Osteoblast (primary cell): ENCODE results near the gene SSBP1. TPM values are rescaled to one million over a fixed set of nuclear protein-coding genes. Genes with fewer than 3 reads are reported as not detected.

Experiments used
- DNase-seq: peaks from one replicate; pipeline ENCODE4 v3.0.0; 2011; ENCODE audit warnings: low spot score, mixed read lengths; ENCODE audit not compliant: insufficient read length; ENCODE audit errors: missing footprints
- H2AFZ ChIP-seq: 2 replicates; pipeline ENCODE4 v1.6.0; 2011; ENCODE audit warnings: mild to moderate bottlenecking, low read length
- H3K27ac ChIP-seq: 2 replicates; pipeline ENCODE4 v1.5.1; 2011; ENCODE audit warnings: mild to moderate bottlenecking, low read depth, low read length, moderate library complexity
- H3K27me3 ChIP-seq: 2 replicates; pipeline ENCODE4 v1.6.0; 2012; ENCODE audit warnings: mild to moderate bottlenecking, control low read depth, inconsistent platforms, low read length, moderate library complexity; ENCODE audit not compliant: insufficient read depth
- H3K36me3 ChIP-seq: 2 replicates; pipeline ENCODE4 v1.5.1; 2011; ENCODE audit warnings: mild to moderate bottlenecking, low read length, control low read depth, moderate library complexity; ENCODE audit not compliant: insufficient read depth
- H3K4me1 ChIP-seq: 2 replicates; pipeline ENCODE4 v1.5.1; 2011; ENCODE audit warnings: mild to moderate bottlenecking, low read length, control low read depth, moderate library complexity; ENCODE audit not compliant: insufficient read depth
- H3K4me2 ChIP-seq: 2 replicates; pipeline ENCODE4 v1.6.0; 2011; ENCODE audit warnings: mild to moderate bottlenecking, low read length; ENCODE audit not compliant: insufficient read depth
- H3K4me3 ChIP-seq: fragments of 200-600 bp; sonication (generic); 3 replicates; pipeline ENCODE4 v1.5.1; 2012; ENCODE audit warnings: mild to moderate bottlenecking, low read length, inconsistent platforms; ENCODE audit not compliant: insufficient read depth
- H3K79me2 ChIP-seq: 2 replicates; pipeline ENCODE4 v1.6.0; 2012; ENCODE audit warnings: mild to moderate bottlenecking, low read length, control low read depth, inconsistent platforms; ENCODE audit not compliant: insufficient read depth
- H3K9me3 ChIP-seq: 2 replicates; pipeline ENCODE4 v1.5.1; 2011; ENCODE audit warnings: low read depth, low read length, control low read depth
- H4K20me1 ChIP-seq: 2 replicates; pipeline ENCODE4 v1.6.0; 2012; ENCODE audit warnings: mild to moderate bottlenecking, low read length, control low read depth; ENCODE audit not compliant: insufficient read depth
- total RNA-seq: library from RNA; depleted of rRNA; stranded (reverse); fragments of >200 nt; gene quantifications from 2 replicates; pipeline ENCODE4 v1.2.3, GENCODE V29; 2012
- TF ChIP-seq, protein P1 (sequence below): IDR thresholded peaks from 2 replicates; pipeline ENCODE4 v1.5.1; 2011; ENCODE audit warnings: mild to moderate bottlenecking, low read depth, low read length, moderate library complexity; ENCODE audit errors: extremely low read depth

Gene SSBP1
- total RNA-seq, 1 donor: 88.3 TPM

GRCh38 chr7:141709749-141710148 is 28.4 kb upstream of the SSBP1 start:
- TF ChIP-seq, protein P1, sequence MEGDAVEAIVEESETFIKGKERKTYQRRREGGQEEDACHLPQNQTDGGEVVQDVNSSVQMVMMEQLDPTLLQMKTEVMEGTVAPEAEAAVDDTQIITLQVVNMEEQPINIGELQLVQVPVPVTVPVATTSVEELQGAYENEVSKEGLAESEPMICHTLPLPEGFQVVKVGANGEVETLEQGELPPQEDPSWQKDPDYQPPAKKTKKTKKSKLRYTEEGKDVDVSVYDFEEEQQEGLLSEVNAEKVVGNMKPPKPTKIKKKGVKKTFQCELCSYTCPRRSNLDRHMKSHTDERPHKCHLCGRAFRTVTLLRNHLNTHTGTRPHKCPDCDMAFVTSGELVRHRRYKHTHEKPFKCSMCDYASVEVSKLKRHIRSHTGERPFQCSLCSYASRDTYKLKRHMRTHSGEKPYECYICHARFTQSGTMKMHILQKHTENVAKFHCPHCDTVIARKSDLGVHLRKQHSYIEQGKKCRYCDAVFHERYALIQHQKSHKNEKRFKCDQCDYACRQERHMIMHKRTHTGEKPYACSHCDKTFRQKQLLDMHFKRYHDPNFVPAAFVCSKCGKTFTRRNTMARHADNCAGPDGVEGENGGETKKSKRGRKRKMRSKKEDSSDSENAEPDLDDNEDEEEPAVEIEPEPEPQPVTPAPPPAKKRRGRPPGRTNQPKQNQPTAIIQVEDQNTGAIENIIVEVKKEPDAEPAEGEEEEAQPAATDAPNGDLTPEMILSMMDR: no peak
- Histone ChIP-seq H4K20me1 (no peaks in the 10 kb centered on the region), H3K36me3 (no peaks in the 10 kb centered on the region), H3K4me2 (no peak overlapping the region), H2AFZ (no peak overlapping the region), H3K9me3 (no peaks in the 10 kb centered on the region), H3K27me3 (no peaks in the 10 kb centered on the region), H3K79me2 (no peaks in the 10 kb centered on the region), H3K27ac (no peak overlapping the region), H3K4me3 (no peak overlapping the region), H3K4me1 (peaks cover 3% of the 10 kb centered on the region)
- DNase-seq: no peak

DNA sequence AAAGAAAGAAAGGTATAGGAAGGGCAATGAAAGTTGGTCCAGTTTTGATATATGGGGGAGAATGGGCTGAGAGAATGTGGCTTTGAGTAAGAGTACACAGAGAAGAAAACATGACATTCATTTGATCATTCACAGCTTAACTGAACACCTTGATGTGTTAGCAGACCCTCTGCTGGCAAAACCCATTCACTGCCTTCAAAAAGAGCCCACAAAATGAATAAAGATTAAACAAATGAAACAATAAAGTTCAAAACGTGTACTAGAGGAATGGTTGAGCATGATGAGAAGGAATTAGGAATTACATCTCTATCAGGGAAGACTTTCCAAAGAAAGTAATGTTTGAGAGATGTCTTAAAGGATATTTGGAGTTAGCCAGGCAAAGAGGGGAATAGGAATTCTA is 27.9 kb upstream of the SSBP1 start:
- no peak for DNase-seq
- TF ChIP-seq, protein P1: no peak
- Histone ChIP-seq H3K36me3 (no peaks in the 10 kb centered on the region), H3K4me1 (no peaks in the 10 kb centered on the region), H2AFZ (no peak overlapping the region), H3K27ac (no peak overlapping the region), H3K4me2 (no peak overlapping the region), H3K9me3 (no peaks in the 10 kb centered on the region), H3K27me3 (no peaks in the 10 kb centered on the region), H4K20me1 (no peaks in the 10 kb centered on the region), H3K79me2 (no peaks in the 10 kb centered on the region), H3K4me3 (no peak overlapping the region)

GRCh38 chr7:141712603-141713255 is 25.4 kb upstream of the SSBP1 start:
- no peak overlapping the region for H3K4me2 ChIP-seq
- H3K27ac ChIP-seq: no peak overlapping the region
- no peak overlapping the region for H2AFZ ChIP-seq
- no peaks in the 10 kb centered on the region for H3K36me3 ChIP-seq
- H3K27me3 ChIP-seq: no peaks in the 10 kb centered on the region
- H3K4me1 ChIP-seq: no peaks in the 10 kb centered on the region
- DNase-seq: no peak
- TF ChIP-seq, protein P1: no peak
- H4K20me1 ChIP-seq: no peaks in the 10 kb centered on the region
- no peak overlapping the region for H3K4me3 ChIP-seq
- H3K79me2 ChIP-seq: no peaks in the 10 kb centered on the region
- H3K9me3 ChIP-seq: no peaks in the 10 kb centered on the region

DNA sequence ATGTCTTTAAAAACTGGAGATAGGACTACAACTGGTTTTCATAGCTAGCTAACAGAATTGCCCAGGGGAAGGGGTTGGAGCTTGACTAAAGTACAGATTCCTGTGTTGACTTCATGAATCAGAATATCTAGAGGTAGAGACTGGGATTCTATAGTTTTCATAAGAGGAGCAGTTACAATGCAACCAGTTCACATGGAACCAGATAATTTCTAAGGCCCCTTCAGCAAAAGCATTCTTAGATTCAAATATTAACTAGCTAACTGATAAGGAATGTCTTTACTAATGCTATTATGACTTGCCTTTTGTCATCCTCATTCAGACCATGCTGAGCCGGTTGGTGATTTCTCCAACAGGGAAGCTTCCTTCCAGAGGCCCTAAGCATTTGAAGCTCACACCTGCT is 24.3 kb upstream of the SSBP1 start:
- H3K4me2 ChIP-seq: no peak overlapping the region
- no peaks in the 10 kb centered on the region for H3K27me3 ChIP-seq
- H3K79me2 ChIP-seq: no peaks in the 10 kb centered on the region

More for the DNA sequence above, 24.3 kb upstream of the SSBP1 start:
- Histone ChIP-seq H4K20me1 (no peaks in the 10 kb centered on the region), H3K4me3 (no peak overlapping the region), H3K27ac (no peak overlapping the region), H3K9me3 (no peaks in the 10 kb centered on the region), H3K36me3 (no peaks in the 10 kb centered on the region), H2AFZ (no peak overlapping the region), H3K4me1 (no peaks in the 10 kb centered on the region)
- no peak for DNase-seq
- TF ChIP-seq, protein P1: no peak
